Measurements from ENCODE around the gene NGEF.

- TF ChIP-seq ZNF232 (CRISPR knock-in tag; IDR thresholded peaks at IDR 0.05) (no peak), ESRRA (CRISPR knock-in tag; IDR thresholded peaks at IDR 0.05; ENCODE audit: borderline replicate concordance) (no peak)
Measured at GRCh38 chr2:233017947-233018346, 4.9 kb upstream of the NGEF start.
